Activated naive CD4-positive, alpha-beta T cell treated with anti-CD3 and anti-CD28 coated beads, Interleukin-2, amount 50 U/mL, for 72 hours (primary cell): ENCODE measurements around the gene TAS2R4. TPM values are rescaled to one million over a fixed set of nuclear protein-coding genes. Genes with fewer than 3 reads are reported as not detected.
"Not testable (repeated sequence)": the region's sequence is repeated elsewhere in the genome, so short reads cannot be mapped to it uniquely, and the experiment has no call there.

Experiments
- ATAC-seq, 2 donors: fragments of 150-1000 bp; cut with Tn5 transposase; 2 replicates each; pipeline ENCODE4 v1.10.0; 2021; ENCODE audit warnings: mild to moderate bottlenecking in 2 of 2, moderate library complexity in 2 of 2
- DNase-seq, 2 donors: peaks; one replicate each; pipeline ENCODE4 v3.0.0; 2021 to 2022; ENCODE audit warnings: low spot score in 2 of 2
- H3K27ac Mint-ChIP-seq, 2 donors: one replicate each; pipeline ENCODE4 v1.8.0; 2022; ENCODE audit warnings: mild to moderate bottlenecking in 2 of 2, mixed read lengths in 2 of 2
- H3K36me3 Mint-ChIP-seq, 2 donors: one replicate each; pipeline ENCODE4 v1.8.0; 2022; ENCODE audit warnings: mixed read lengths in 2 of 2
- H3K9me3 Mint-ChIP-seq, 2 donors: one replicate each; pipeline ENCODE4 v1.8.0; 2022; ENCODE audit warnings: mixed read lengths in 2 of 2
- total RNA-seq, 2 donors: library from RNA; stranded (reverse); gene quantifications; one replicate each; pipeline ENCODE4 v1.2.3, GENCODE V29; 2022

Gene TAS2R4
- total RNA-seq, 2 donors from 2014 or later: 0.96 to 1.0 TPM

DNA sequence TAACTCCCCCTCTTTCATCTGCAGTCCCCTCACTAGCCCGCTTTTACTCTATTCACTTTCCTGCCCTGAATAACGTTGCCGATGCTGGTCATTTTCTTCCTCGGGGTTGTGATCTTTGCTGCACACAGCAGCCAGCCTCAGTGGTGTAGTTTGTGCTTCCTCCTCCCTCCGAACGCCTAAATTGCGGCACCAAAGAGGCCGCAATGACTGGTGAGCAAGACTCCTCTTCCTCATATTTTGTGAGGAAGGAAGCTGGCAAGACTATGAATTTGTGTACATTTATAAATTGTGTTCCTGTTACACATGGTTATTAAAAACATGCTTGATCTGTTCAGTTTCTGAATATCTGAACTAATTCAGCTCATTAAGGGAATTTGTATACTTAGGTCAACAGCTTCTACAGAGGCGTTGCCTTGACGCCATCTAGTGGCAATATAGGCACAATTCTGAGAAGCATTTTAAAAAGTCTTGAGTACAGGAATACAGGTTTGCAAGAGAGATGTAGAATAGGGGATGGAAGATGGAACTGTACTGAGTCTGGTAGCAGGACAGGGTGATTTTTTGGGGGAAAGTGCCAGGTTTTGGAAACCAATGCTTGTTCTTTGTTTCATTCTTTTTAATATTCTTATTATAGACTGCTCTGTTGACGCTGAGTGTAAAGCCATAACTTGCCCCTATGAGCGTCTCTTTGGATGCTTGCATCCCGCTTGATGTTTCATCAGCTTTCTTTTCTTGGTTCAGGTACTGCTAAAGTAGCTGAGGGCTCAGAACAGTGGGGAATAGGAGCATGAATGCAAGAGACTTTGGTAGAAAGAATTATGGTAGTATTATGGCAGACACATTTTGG is 9.5 kb downstream of the TAS2R4 start:
- H3K36me3 Mint-ChIP-seq: no peaks in the 10 kb centered on the region
- ATAC-seq (peak; percentile 48 to 53), DNase-seq (peak in 1 of 2 donors; percentile 9)
- no peak overlapping the region for H3K27ac Mint-ChIP-seq
- no peaks in the 10 kb centered on the region for H3K9me3 Mint-ChIP-seq

DNA sequence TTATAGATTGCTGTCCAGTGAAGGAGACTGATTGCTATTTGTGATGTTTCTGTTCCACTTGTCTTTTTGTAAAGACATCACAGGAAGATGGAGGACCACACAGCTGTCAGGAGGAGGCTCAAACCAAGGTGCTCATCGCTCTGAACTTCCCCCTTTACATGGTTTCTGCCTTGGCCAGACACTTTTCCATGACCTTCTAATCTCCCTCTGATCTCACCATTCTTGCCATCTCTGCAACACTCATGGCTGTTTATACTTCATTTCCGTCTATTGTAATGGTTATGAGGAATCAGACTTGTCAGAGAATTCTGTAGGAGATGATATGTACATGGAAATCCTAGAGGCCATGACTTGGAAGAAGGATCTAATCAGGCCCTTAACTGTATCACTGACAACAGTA is 11.8 kb downstream of the TAS2R4 start:
- no peak overlapping the region for H3K27ac Mint-ChIP-seq
- no peaks in the 10 kb centered on the region for H3K9me3 Mint-ChIP-seq
- no peaks in the 10 kb centered on the region for H3K36me3 Mint-ChIP-seq
- DNase-seq (no peak), ATAC-seq (no peak)

DNA sequence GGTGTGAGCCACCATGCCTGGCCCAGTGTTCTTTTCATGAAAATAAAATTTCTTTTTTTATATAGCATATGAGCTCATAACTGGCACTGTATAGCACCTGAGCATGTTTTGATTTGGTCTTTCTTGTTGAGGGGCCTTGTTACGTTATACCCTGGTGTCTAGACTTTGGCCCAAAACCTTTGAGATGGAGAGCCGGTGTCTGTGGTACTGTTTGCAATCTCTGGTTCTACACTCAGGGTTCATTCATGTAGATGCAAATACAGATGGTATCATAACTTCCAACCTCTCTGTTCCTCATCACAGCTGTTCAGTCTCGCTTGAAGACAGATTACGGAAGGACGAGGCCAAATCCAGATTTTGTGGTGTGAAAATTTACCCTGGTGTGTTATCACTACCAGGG is 13.4 kb downstream of the TAS2R4 start, which contains the start of gene TAS2R5:
Gene TAS2R5, plus strand, starts transcription at position 301 of the 400 bp plus-strand sequence. CDS start 145 bp downstream, outside the sequence.
- H3K27ac Mint-ChIP-seq: no peak within 1 kb of the TSS
- DNase-seq: no peak
- no peaks in the 10 kb centered on the region for H3K9me3 Mint-ChIP-seq
- H3K36me3 Mint-ChIP-seq: no peaks in the 10 kb centered on the region
- no peak for ATAC-seq

DNA sequence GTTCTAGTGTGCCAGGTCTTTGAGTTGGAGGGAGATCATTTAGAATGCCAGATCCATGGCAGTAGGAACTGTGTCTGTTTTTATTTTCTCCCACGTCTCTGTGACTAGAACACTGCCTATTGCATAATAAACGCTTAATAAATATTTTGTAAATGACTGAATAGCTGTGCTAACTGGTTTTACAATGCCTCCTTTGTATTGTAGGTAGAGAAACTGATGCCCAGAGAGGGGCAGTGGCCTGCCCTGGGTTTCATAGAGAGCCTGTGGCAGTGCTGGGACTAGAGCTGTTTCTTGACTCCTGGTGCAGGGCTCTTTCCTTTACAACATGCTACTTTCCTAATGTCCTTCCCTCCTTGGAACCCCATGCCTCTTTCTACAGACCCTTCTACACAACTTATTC is 16.1 kb downstream of the TAS2R4 start:
- ATAC-seq (no peak), DNase-seq (no peak)
- H3K36me3 Mint-ChIP-seq: no peaks in the 10 kb centered on the region
- no peaks in the 10 kb centered on the region for H3K9me3 Mint-ChIP-seq
- no peak overlapping the region for H3K27ac Mint-ChIP-seq

DNA sequence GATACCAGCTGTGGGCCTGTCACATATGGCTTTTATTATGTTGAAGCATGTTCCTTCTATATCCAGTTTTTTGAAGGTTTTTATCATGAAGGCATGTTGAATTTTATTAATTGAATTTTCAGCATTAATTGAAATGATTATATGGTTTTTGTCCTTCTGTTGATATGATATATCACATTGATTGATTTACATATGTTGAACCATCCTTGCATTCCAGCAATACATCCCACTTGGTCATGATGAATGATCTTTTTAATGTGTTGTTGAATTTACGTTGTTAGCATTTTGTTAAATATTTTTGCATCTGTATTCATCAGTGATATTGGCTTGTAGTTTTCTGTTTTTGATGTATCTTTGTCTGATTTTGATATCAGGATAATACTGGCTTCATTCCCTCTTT is 43.6 kb downstream of the TAS2R4 start:
- no peak for DNase-seq
- peaks cover 45 to 55% of the 10 kb centered on the region in 2 donors for H3K36me3 Mint-ChIP-seq
- peaks cover 29 to 33% of the 10 kb centered on the region in 2 donors for H3K9me3 Mint-ChIP-seq

DNA sequence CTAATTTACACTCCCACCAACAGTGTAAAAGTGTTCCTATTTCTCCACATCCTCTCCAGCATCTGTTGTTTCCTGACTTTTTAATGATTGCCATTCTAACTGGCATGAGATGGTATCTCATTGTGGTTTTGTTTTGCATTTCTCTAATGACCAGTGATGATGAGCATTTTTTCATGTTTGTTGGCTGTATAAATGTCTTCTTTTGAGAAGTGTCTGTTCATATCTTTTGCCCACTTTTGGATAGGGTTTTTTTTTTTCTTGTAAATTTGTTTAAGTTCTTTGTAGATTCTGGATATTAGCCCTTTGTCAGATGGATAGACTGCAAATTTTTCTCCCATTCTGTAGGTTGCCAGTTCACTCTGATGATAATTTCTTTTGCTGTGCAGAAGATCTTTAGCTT is 46.0 kb downstream of the TAS2R4 start:
- H3K9me3 Mint-ChIP-seq: peaks cover 29 to 34% of the 10 kb centered on the region in 2 donors
- H3K36me3 Mint-ChIP-seq: peaks cover 46 to 58% of the 10 kb centered on the region in 2 donors
- not testable (repeated sequence) for ATAC-seq, DNase-seq, H3K27ac Mint-ChIP-seq

More for the DNA sequence above, 43.6 kb downstream of the TAS2R4 start:
- ATAC-seq: no peak
- H3K27ac Mint-ChIP-seq: no peak overlapping the region

Other genes starting within 250 kb of the TAS2R4 start
- 10 to 100 TPM; 30.4 to 40.6 TPM for gene AGK, start 225.3 kb upstream of the TAS2R4 start, total RNA-seq
- gene DENND11, start 74.5 kb upstream of the TAS2R4 start, total RNA-seq: 10 to 100 TPM; 21.4 to 40.1 TPM
- not detected for gene WEE2, start 68.3 kb upstream of the TAS2R4 start, total RNA-seq
- 100 to 1,000 TPM; 174 to 221 TPM for gene SSBP1, start 38.3 kb upstream of the TAS2R4 start, total RNA-seq
- 1 to 10 TPM; 1.8 to 2.1 TPM for gene TAS2R3, start 12.6 kb upstream of the TAS2R4 start, total RNA-seq
- gene TAS2R5, start 13.5 kb downstream of the TAS2R4 start, total RNA-seq: 1 to 10 TPM; 1.7 to 2.7 TPM
- gene PRSS37, start 64.8 kb downstream of the TAS2R4 start, total RNA-seq: not detected
- not detected for gene OR9A4, start 139.7 kb downstream of the TAS2R4 start, total RNA-seq
- gene CLEC5A, start 170.3 kb downstream of the TAS2R4 start, total RNA-seq: not detected
- not detected for gene TAS2R38, start 197.1 kb downstream of the TAS2R4 start, total RNA-seq
- under 1 TPM in 1 of 2 donors, not detected in 1; 0.02 TPM for gene MGAM, start 219.2 kb downstream of the TAS2R4 start, total RNA-seq